Inferior parietal cortex (tissue), 1 donor: ENCODE results near the gene CBX7.
A peak's percentile ranks its signal among the peaks of the same experiment; 100 is the strongest.

Experiments
- DNase-seq: peaks from one replicate; pipeline ENCODE4 v3.0.0-alpha.2; 2016; ENCODE audit errors: extremely low spot score

The CBX7 gene

GRCh38 chr22:39125622-39126021 is 26.9 kb downstream of the CBX7 start:
- DNase-seq = no peak

- DNase-seq = no peak
These were observed 28.5 kb downstream of the CBX7 start for GRCh38 chr22:39123751-39124581.

DNA sequence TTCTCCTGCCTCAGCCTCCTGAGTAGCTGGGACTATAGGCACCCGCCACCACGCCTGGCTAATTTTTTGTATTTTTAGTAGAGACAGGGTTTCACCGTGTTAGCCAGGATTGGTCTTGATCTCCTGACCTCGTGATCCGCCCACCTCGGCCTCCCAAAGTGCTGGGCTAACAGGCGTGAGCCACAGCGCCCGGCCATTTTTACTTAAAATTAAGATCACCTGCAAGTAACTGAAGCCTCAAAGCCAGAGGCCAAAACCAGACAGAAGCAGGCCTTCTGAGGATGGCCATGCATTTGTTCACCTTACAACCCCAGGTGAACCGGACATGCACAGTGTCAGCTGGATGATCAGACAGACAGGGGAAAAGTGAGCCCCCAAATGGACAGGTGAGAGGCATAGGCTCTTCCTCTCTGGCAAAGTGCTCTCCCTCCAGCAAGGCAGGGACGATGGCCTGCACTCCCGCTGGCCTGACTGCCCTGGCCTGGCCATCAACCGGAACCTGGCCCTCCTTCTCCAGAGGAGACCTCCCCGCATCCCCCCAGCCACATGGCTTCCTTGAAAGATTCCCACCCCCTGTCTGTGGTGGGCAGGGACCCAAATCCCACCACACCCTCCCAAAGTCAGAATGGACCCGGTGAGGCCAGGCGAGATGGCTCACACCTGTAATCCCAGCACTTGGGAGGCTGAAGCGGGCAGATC is 29.6 kb downstream of the CBX7 start:
- no peak for DNase-seq

- no peak for DNase-seq
These were observed 31.5 kb downstream of the CBX7 start for GRCh38 chr22:39120983-39121382.

DNA sequence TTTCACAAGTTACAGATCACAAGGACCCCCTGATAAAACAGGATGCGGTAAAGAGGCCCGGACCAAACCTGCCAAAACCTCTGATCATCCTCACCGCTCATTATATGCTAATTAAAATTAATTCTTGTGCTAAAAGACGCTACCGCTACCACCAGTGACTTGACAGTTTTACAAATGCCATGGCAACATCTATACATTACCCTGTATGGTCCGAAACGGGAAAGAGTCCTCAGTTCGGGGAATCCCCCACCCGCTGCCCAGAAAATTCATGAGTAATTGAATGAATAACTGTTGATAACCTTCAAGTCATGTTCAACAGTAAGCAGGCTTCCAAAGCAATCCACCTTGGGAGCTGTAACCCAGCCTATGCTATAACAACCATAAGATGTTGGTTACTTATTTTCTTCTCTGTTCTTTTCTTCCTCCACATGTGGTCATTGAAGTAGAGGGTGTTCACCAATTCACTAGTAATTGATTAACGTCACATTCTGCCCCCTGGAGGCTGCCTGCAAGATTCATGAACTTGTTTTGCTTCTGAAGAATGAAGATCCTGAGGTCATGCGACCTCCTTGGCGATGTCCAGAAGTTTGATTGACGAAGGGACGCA is 34.8 kb downstream of the CBX7 start:
- no peak for DNase-seq

GRCh38 chr22:39115977-39116621 is 36.4 kb downstream of the CBX7 start:
- DNase-seq = no peak

- no peak for DNase-seq
These were observed 36.9 kb downstream of the CBX7 start for GRCh38 chr22:39115570-39115969.

DNA sequence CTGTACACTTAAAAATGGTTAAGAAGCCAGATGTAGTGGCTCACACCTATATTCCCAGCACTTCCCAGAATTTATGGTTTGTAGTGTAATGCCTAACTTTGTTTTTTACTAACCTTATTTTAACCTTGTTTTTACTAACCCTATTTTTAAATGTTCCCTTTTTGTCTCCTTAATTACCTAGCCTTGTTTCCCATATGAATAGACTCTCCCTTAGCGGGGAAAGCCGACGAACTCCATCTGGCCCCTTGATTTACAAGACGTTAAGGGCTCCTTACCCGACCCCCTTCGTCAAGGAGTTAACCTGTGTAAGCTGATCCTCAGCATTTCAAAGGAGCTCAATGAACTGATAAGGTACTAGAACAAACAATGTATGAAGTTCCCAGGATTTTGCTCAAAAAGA is 38.4 kb downstream of the CBX7 start:
- no peak for DNase-seq

DNA sequence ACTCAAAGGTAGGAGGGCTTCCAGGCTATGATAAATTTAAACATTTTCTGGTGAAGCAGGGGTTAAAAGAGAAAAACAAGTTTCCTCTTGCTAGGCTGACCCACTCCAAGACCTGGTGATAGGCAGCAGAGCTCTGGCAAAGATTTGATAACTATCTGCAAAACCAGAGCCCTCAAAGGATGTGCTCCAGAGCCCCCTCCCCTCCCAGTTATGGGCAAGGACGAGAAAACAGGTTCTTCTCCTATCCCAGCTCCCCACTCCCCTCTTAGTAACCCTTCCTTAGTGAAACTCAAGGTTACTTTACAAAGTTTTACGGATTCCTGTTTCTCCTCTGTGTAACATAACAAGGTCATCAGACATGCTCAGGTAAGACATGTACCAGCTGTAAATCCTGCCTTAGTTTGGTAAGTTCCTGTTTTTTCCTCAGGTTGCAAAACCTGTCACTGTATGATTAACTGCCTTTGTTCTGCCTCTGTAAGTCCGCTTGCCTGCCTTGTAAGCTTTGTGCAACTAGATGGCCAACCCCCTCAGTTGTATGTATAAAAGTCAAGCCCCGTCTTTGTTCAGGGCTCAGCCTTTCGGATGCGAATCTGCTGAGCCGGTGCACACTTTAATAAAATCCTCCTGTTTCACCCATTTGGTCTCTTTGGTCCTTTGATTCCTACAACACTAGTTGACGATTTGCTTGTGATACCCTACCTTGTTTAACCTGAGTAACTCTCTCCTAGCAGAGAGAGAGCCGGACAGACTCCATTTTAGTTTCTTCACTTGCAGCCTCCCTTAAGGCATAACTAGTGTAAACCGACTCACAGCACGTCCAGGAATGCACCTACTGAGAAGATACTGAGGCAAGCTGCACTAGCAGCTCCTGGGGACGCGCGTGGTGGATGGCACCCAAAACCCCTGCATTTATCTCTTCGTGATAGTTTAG is 41.6 kb downstream of the CBX7 start:
- DNase-seq = no peak

GRCh38 chr22:39109361-39109760 is 43.1 kb downstream of the CBX7 start:
- no peak for DNase-seq

DNA sequence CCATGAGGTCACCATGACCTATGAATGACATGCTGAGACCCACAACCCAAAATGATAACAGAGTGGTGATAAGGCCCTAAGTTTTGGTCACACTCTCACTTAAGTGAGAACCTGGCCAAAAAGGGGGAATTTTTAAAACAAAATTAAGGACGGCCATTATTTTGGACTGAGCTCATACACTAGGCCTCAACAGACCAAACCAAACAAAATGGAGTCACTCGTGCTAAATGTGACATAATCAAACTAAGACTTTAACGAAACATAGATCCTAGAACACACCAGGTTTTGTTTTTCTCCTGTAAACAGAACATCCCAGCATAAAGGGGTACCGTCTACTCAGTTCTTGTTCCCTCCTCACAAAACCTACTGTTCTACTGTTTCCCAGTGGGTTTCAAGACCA is 44.0 kb downstream of the CBX7 start:
- no peak for DNase-seq

DNA sequence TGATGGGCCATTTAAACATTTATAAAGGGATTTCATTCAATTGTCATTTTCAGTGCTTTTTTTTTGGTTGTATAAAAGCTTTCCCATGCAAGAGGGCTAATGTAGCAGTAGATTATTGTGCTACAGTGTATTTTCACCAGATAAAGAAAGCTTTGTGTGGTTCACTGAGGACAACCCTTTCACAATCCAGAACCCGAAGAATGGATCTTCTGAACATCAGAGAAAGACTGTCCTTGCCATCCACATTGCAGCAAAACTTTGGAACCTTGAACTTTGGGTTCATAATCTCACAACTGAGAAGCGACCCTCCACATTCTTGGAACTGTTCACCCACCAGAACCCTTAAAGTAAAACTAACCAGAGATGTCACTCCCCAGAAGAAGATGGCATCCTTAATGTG is 46.2 kb downstream of the CBX7 start:
- DNase-seq = peak; percentile 5

- DNase-seq = no peak
These were observed 49.0 kb downstream of the CBX7 start for GRCh38 chr22:39103431-39103830.

DNA sequence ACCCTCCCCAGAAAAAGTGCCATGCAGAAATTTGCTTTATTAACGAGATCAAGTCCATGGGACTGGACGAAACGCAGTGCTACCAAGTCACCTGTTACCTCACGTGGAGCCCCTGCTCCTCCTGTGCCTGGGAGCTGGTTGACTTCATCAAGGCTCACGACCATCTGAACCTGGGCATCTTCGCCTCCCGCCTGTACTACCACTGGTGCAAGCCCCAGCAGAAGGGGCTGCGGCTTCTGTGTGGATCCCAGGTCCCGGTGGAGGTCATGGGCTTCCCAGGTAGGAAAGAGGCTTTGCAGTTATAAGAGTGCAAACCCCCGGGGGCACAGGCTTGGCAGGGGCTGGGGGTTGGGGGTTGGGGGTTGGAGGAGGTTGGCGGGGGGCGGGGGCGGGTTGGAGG is 51.3 kb downstream of the CBX7 start:
- DNase-seq = no peak

GRCh38 chr22:39098576-39098975 is 53.9 kb downstream of the CBX7 start:
- DNase-seq = no peak

GRCh38 chr22:39098026-39098425 is 54.5 kb downstream of the CBX7 start:
- DNase-seq = no peak

GRCh38 chr22:39097098-39098020 is 55.1 kb downstream of the CBX7 start, which contains the start of gene APOBEC3H:
APOBEC3H (plus strand) TSS chr22:39097244; CDS start chr22:39100279, 3,035 bp downstream.
- peak; percentile 14 for DNase-seq

DNA sequence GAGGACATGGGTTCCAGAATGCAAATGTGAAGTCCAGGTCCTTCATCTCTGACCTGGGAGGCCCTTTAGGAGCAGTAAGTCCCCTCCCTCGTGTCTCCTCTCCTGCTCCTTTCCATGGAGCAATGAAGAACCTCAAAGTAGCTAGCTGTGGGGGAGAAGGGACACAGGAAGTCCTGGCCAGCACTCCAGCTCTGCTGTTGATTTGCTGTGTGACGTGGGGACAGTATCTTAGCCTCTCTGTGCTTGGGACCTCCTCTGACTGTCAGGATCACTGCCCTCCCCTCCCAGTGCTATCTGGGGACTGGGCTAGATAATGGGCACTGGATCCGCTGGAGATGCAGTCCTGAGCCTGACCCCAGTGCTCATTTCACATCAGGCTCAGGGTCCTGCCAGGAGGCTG is 56.5 kb downstream of the CBX7 start:
- no peak for DNase-seq

DNA sequence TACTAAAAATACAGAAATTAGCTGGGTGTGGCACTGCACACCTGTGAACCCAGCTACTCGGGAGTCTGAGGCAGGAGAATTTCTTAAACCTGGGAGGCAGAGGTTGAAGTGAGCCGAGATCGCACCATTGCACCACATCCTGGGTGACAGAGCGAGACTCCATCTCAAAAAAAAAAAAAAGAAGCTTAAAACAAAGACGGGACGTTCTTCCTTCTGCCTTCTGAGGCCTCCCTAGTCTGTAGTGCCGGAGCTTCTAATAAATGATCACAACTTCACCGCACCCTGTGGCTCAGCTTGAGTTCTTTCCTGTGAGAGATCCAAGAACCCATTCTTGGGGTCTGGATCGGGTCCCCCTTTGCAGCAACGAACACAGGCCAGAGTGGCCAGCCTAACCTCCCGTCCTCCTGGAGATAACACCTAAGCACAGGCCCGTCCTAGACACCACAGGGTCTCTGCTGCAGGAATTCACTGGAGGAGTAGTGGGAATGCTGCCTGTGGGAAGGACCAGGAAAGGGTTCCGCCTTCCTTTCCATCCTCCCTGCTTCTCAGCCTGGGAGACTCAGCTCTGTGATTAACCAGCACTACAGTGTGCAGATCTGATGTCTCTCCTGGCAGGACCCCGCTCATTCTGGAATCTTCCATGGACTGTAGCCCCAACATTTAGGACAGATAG is 57.6 kb downstream of the CBX7 start:
- no peak for DNase-seq
